Astrocyte of the cerebellum (primary cell): Measurements from ENCODE around the gene EYA2.

Experiments used
- DNase-seq: peaks from one replicate; pipeline ENCODE4 v3.0.0-alpha.2; 2011; ENCODE audit warnings: low read depth
- H3K4me3 ChIP-seq: 2 replicates; pipeline ENCODE4 v1.5.1; 2011; ENCODE audit warnings: mild to moderate bottlenecking, low read depth, low read length, moderate library complexity
- in situ Hi-C: cut with HindIII; loops from 2 replicates; pipeline ENCODE4 v1.10.0; 2017; ENCODE audit warnings: low sequenced_read_pairs
- TF ChIP-seq, protein P1 (sequence below): IDR thresholded peaks from 2 replicates; pipeline ENCODE4 v1.5.1; 2012; ENCODE audit warnings: low read length, low read depth, moderate library complexity, mild to moderate bottlenecking; ENCODE audit errors: missing control alignments

EYA2 gene

DNA sequence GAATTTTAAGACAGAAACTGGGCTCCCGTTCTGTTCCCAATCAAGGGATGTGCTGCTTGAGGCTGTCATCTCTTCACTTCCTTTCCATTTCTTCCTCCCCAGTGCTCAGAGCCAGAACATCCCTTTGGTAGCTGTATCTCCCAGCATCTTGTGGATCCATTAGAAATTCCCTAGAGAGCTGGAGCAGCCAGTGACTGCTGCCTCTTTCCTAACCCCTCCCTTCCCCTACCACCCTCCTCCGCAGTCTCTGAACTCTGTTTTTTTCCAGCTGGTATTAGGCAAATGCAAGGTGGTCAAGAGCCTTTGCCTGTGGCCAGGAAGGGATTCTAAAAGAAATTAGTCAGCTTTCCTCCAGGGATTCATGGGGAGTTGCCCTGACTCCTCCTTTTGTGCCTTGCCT, 208.0 kb downstream of the EYA2 start:
- in situ Hi-C loops, result no loop called here
- DNase-seq, result no peak
- TF ChIP-seq, protein P1, sequence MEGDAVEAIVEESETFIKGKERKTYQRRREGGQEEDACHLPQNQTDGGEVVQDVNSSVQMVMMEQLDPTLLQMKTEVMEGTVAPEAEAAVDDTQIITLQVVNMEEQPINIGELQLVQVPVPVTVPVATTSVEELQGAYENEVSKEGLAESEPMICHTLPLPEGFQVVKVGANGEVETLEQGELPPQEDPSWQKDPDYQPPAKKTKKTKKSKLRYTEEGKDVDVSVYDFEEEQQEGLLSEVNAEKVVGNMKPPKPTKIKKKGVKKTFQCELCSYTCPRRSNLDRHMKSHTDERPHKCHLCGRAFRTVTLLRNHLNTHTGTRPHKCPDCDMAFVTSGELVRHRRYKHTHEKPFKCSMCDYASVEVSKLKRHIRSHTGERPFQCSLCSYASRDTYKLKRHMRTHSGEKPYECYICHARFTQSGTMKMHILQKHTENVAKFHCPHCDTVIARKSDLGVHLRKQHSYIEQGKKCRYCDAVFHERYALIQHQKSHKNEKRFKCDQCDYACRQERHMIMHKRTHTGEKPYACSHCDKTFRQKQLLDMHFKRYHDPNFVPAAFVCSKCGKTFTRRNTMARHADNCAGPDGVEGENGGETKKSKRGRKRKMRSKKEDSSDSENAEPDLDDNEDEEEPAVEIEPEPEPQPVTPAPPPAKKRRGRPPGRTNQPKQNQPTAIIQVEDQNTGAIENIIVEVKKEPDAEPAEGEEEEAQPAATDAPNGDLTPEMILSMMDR, result no peak
- H3K4me3 ChIP-seq, result no peak overlapping the region

DNA sequence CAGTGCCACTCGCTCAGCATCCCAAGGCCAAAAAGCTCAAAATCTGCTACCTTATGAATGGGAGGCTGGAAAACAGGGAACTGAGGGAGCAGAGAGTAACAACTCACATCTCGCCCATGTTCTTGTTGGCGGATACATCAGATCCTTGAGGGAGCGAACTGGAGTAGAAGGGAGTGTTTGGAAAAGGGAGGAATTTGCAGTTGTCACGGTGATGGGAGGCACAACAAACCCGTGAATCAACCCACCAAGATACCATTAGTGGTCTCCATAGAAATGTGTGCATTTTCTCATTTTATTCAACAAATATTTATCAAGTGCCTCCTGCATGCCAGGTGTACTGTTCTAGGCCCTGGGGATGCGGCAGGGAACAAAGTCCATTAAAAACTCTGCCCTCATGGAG, 212.1 kb downstream of the EYA2 start:
- DNase-seq, result no peak
- TF ChIP-seq, protein P1, result no peak
- H3K4me3 ChIP-seq, result no peak overlapping the region
- in situ Hi-C loops, result no loop called here

DNA sequence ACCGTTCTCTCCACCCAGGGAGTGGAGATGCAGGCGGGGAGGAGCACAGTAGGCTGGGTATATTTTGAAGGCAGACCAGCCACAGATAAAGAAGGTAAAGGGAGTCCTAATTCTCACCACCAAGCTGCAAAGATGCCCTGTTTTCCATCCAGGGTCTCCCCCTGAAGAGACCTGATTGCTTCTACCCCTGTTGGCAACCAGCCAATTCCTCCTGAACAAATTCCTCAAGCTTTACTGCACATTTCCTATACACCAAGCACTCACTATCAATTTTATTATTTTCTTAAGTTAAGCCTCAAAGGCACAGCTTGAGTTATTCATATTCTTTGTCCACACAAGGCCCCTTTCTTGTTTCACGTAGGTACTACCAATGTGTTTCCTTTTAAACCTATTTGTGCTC, 214.4 kb downstream of the EYA2 start:
- in situ Hi-C loops, result no loop called here
- no peak overlapping the region for H3K4me3 ChIP-seq
- no peak for DNase-seq
- TF ChIP-seq, protein P1, result no peak

DNA sequence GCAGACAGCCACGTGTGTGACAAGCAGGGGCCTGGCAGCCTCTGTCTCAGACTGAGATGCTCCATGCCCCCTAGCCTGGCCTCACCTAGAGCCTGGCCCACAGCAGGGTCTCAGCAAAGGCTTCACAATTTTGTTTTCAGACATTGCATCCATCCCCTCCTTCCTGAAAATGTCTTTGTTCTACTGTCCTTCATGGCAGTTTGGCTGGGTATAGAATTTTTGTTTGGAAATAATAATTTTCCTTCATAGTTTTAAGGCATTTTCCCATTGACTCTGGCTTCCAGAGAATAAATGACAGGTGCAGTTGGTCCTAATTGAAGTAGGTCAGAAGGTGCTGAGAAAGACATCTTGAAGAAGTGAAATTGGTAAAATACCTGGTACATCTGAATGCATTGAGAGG, 216.2 kb downstream of the EYA2 start:
- TF ChIP-seq, protein P1, result no peak
- H3K4me3 ChIP-seq, result no peak overlapping the region
- DNase-seq, result no peak
- in situ Hi-C loops, result no loop called here

DNA sequence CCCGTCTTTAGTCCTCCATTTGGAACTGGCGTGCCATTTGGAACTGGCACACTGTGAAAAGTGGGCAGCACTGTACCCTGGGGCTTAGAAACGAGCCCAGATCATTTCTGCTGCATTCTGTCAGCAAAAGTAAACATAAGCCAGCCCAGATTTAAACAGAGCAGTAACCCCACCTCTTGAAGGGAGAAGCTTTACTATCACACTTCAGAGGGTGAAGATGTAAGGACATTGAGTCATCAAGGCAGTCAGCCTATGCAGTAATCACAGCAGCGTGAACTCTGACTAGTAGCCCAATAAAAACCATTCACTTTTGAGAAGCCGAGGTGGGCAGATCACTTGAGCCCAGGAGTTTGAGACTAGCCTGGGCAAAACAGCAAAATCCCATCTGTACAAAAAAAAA, 216.9 kb downstream of the EYA2 start:
- no peak for DNase-seq
- H3K4me3 ChIP-seq, result no peak overlapping the region
- in situ Hi-C loops, result no loop called here
- TF ChIP-seq, protein P1, result no peak

DNA sequence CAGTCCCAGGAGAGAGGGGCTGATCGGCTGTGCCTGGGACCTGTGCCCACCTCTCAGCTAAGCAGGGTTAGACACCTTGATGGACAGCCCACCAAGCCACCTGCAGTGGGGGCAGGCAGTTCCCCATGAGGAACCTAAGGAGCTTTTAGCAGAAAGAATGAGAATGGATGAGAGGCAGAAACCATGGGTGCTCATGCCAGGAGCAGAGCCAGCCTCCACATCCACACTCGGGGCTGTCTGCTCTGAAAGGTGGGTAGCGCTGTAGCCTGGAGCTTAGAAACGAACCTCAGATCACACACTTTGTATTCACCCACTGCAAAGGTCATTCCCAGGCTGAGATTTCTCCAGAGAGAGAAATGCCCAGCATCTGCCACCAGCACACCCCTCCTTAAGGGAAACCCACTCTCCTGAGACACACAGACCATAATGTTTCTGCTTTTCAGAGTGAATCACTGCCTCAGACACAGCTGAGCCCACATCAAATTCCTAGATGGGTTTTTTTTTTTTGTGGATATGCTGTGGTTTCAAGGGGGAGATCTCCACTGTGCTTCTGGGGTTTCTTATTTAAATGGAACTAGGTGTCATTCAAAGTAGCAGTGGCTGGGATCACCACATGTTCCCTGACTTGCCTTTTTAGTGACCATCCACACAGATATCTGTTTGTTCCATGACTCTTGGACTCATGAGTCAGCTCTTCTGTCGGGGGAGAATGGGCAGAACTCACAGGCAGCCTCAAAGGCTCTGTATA, 218.9 kb downstream of the EYA2 start:
- TF ChIP-seq, protein P1, result no peak
- in situ Hi-C loops, result no loop called here
- DNase-seq, result no peak
- no peak overlapping the region for H3K4me3 ChIP-seq
